GM18499 (cell line): ENCODE data around the gene TLR2.
A peak's percentile ranks its signal among the peaks of the same experiment; 100 is the strongest.

Source experiments
- ATAC-seq: cut with Tn5 transposase; IDR thresholded peaks from one replicate; pipeline ENCODE4 v1.9.1; 2021; ENCODE audit warnings: moderate number of reproducible peaks; ENCODE audit not compliant: insufficient read depth, unreplicated experiment

TLR2 gene

GRCh38 chr4:153684182-153684970 lies at the start of gene TLR2:
Gene TLR2 (plus strand): TSS chr4:153684280. CDS start chr4:153702908, 18,628 bp downstream.
- ATAC-seq: peak; percentile 71

GRCh38 chr4:153634738-153635353 lies 49.2 kb upstream of the TLR2 start:
- no peak for ATAC-seq

GRCh38 chr4:153635846-153636245 lies 48.2 kb upstream of the TLR2 start:
- ATAC-seq: no peak

GRCh38 chr4:153637201-153637600 lies 46.9 kb upstream of the TLR2 start:
- ATAC-seq: no peak

- no peak for ATAC-seq
These were observed 46.1 kb upstream of the TLR2 start for GRCh38 chr4:153638011-153638410.

GRCh38 chr4:153638999-153639398 lies 45.1 kb upstream of the TLR2 start:
- ATAC-seq: no peak

- ATAC-seq: no peak
These were observed 44.0 kb upstream of the TLR2 start for GRCh38 chr4:153639833-153640802.

- no peak for ATAC-seq
These were observed 42.5 kb upstream of the TLR2 start for GRCh38 chr4:153641532-153641931.

- peak; percentile 85 for ATAC-seq
These were observed 40.4 kb upstream of the TLR2 start for GRCh38 chr4:153643406-153644383.

GRCh38 chr4:153645183-153645582 lies 38.9 kb upstream of the TLR2 start:
- no peak for ATAC-seq

- ATAC-seq: no peak
These were observed 37.8 kb upstream of the TLR2 start for GRCh38 chr4:153646261-153646660.

GRCh38 chr4:153646978-153647377 lies 37.1 kb upstream of the TLR2 start:
- ATAC-seq: no peak

GRCh38 chr4:153647975-153648374 lies 36.1 kb upstream of the TLR2 start:
- ATAC-seq: no peak

- ATAC-seq: no peak
These were observed 34.5 kb upstream of the TLR2 start for GRCh38 chr4:153649572-153649991.

GRCh38 chr4:153651116-153651515 lies 33.0 kb upstream of the TLR2 start:
- ATAC-seq: no peak

- no peak for ATAC-seq
These were observed 32.5 kb upstream of the TLR2 start for GRCh38 chr4:153651587-153651986.

GRCh38 chr4:153652051-153652784 lies 31.9 kb upstream of the TLR2 start:
- no peak for ATAC-seq

GRCh38 chr4:153655002-153655541 lies 29.0 kb upstream of the TLR2 start:
- no peak for ATAC-seq

GRCh38 chr4:153655928-153656327 lies 28.2 kb upstream of the TLR2 start:
- no peak for ATAC-seq
